Stimulated activated CD8-positive, alpha-beta memory T cell treated with anti-CD3 and anti-CD28 coated beads, Interleukin-7, amount 100 ng/mL, for 48 hours (primary cell): ENCODE results near the gene FHDC1.

ENCODE experiments used
- DNase-seq, 2 donors: peaks; one replicate each; pipeline ENCODE4 v3.0.0-alpha.2; 2020; ENCODE audit warnings: low read depth in 1 of 2; ENCODE audit errors: extremely low read depth in 1 of 2

FHDC1 gene

GRCh38 chr4:153027866-153028265, 91.7 kb downstream of the FHDC1 start:
- no peak for DNase-seq

GRCh38 chr4:153028535-153028934, 92.4 kb downstream of the FHDC1 start:
- no peak for DNase-seq
